ENCODE results near the gene RBM33.

The RBM33 gene

GRCh38 chr7:155799514-155799913 lies 155.1 kb downstream of the RBM33 start:
- no peaks in the 10 kb centered on the region for H3K79me2 ChIP-seq (ENCODE audit: low read length)
- no peaks in the 10 kb centered on the region for H4K20me1 ChIP-seq (ENCODE audit: insufficient read depth, low read length)
- no peaks in the 10 kb centered on the region for H3K9me2 ChIP-seq (replicated peaks; ENCODE audit: insufficient read depth, low read length)
- H3K27me3 ChIP-seq (replicated peaks; ENCODE audit: insufficient read depth, low read length): peaks cover 55% of the 10 kb centered on the region
- H3K27ac ChIP-seq (ENCODE audit: low read length): no peak overlapping the region
- no peak for TF ChIP-seq CTCF (IDR thresholded peaks at IDR 0.05; ENCODE audit: low read length)
- no peak for TF ChIP-seq EZH2 (optimal IDR thresholded peaks at IDR 0.05; ENCODE audit: low read depth, low read length)
- no peak for TF ChIP-seq EZH2phosphoT487 (IDR thresholded peaks at IDR 0.05; ENCODE audit: low read length)
- no peaks in the 10 kb centered on the region for H3K9me3 ChIP-seq (replicated peaks; ENCODE audit: insufficient read depth, low read length)
- H3K36me3 ChIP-seq (replicated peaks; ENCODE audit: insufficient read depth, low read length): no peaks in the 10 kb centered on the region
- DNase-seq: no peak
- no peaks in the 10 kb centered on the region for H3F3A ChIP-seq (ENCODE audit: insufficient read depth, low read length)
- H3K9ac ChIP-seq (ENCODE audit: low read length): no peak overlapping the region
- H3K4me3 ChIP-seq (ENCODE audit: low read length): no peak overlapping the region
- no peak overlapping the region for H3K4me2 ChIP-seq (ENCODE audit: low read depth, low read length)
- H2AFZ ChIP-seq (ENCODE audit: low read length): no peak overlapping the region
- H3K4me1 ChIP-seq (ENCODE audit: low read length): peaks cover 20% of the 10 kb centered on the region

GRCh38 chr7:155800301-155800700 lies 155.8 kb downstream of the RBM33 start:
- Histone ChIP-seq H3K9me2 (replicated peaks; ENCODE audit: insufficient read depth, low read length) (no peaks in the 10 kb centered on the region), H3K36me3 (replicated peaks; ENCODE audit: insufficient read depth, low read length) (no peaks in the 10 kb centered on the region), H3K9me3 (replicated peaks; ENCODE audit: insufficient read depth, low read length) (no peaks in the 10 kb centered on the region), H3K79me2 (ENCODE audit: low read length) (no peaks in the 10 kb centered on the region), H3F3A (ENCODE audit: insufficient read depth, low read length) (no peaks in the 10 kb centered on the region), H3K27me3 (replicated peaks; ENCODE audit: insufficient read depth, low read length) (peaks cover 61% of the 10 kb centered on the region), H3K4me1 (ENCODE audit: low read length) (peaks cover 20% of the 10 kb centered on the region), H3K4me3 (ENCODE audit: low read length) (no peak overlapping the region), H2AFZ (ENCODE audit: low read length) (0 out of 2 replicates have a peak overlapping the region, but pooled peaks have one; percentile 0), H3K9ac (ENCODE audit: low read length) (no peak overlapping the region), H4K20me1 (ENCODE audit: insufficient read depth, low read length) (no peaks in the 10 kb centered on the region), H3K27ac (ENCODE audit: low read length) (no peak overlapping the region), H3K4me2 (ENCODE audit: low read depth, low read length) (peak overlapping the region; percentile 35)
- TF ChIP-seq EZH2 (optimal IDR thresholded peaks at IDR 0.05; ENCODE audit: low read depth, low read length): no peak
- no peak for TF ChIP-seq CTCF (IDR thresholded peaks at IDR 0.05; ENCODE audit: low read length)
- no peak for TF ChIP-seq EZH2phosphoT487 (IDR thresholded peaks at IDR 0.05; ENCODE audit: low read length)
- DNase-seq: peak; percentile 61

- Histone ChIP-seq H3K9me3 (replicated peaks; ENCODE audit: insufficient read depth, low read length) (no peaks in the 10 kb centered on the region), H3K4me2 (ENCODE audit: low read depth, low read length) (peak overlapping the region; percentile 35), H3K27ac (ENCODE audit: low read length) (no peak overlapping the region), H3K27me3 (replicated peaks; ENCODE audit: insufficient read depth, low read length) (peaks cover 61% of the 10 kb centered on the region), H3K4me1 (ENCODE audit: low read length) (peaks cover 20% of the 10 kb centered on the region), H3F3A (ENCODE audit: insufficient read depth, low read length) (no peaks in the 10 kb centered on the region), H3K4me3 (ENCODE audit: low read length) (no peak overlapping the region), H3K36me3 (replicated peaks; ENCODE audit: insufficient read depth, low read length) (no peaks in the 10 kb centered on the region), H4K20me1 (ENCODE audit: insufficient read depth, low read length) (no peaks in the 10 kb centered on the region), H2AFZ (ENCODE audit: low read length) (0 out of 2 replicates have a peak overlapping the region, but pooled peaks have one; percentile 0), H3K79me2 (ENCODE audit: low read length) (no peaks in the 10 kb centered on the region), H3K9ac (ENCODE audit: low read length) (no peak overlapping the region), H3K9me2 (replicated peaks; ENCODE audit: insufficient read depth, low read length) (no peaks in the 10 kb centered on the region)
- TF ChIP-seq EZH2 (optimal IDR thresholded peaks at IDR 0.05; ENCODE audit: low read depth, low read length) (no peak), EZH2phosphoT487 (IDR thresholded peaks at IDR 0.05; ENCODE audit: low read length) (no peak), CTCF (IDR thresholded peaks at IDR 0.05; ENCODE audit: low read length) (no peak)
- no peak for DNase-seq
These were observed 156.3 kb downstream of the RBM33 start for GRCh38 chr7:155800741-155801267.
